Stimulated activated CD4-positive, alpha-beta T cell treated with anti-CD3 and anti-CD28 coated beads, Interleukin-12 subunit alpha, Interleukin-12 subunit beta, amount 100 ng/mL, for 4 hours (primary cell): Measurements from ENCODE around the gene PRKACB.
"Not testable (repeated sequence)": the region's sequence is repeated elsewhere in the genome, so short reads cannot be mapped to it uniquely, and the experiment has no call there.

ENCODE experiments used
- DNase-seq: peaks from one replicate; pipeline ENCODE4 v3.0.0-alpha.2; 2020

The PRKACB gene

GRCh38 chr1:84224905-84225304 is 80.8 kb downstream of the PRKACB start:
- DNase-seq = no peak

GRCh38 chr1:84225646-84226045 is 81.6 kb downstream of the PRKACB start:
- DNase-seq = no peak

- not testable (repeated sequence) for DNase-seq
Observed at GRCh38 chr1:84232676-84233075, 88.6 kb downstream of the PRKACB start.

- DNase-seq = no peak
Observed at GRCh38 chr1:84236256-84236655, 92.2 kb downstream of the PRKACB start.

- DNase-seq = no peak
Observed at GRCh38 chr1:84242641-84243040, 98.6 kb downstream of the PRKACB start.

- DNase-seq = no peak
Observed at GRCh38 chr1:84245563-84245962, 101.5 kb downstream of the PRKACB start.

- no peak for DNase-seq
Observed at GRCh38 chr1:84246213-84246612, 102.1 kb downstream of the PRKACB start.

GRCh38 chr1:84247425-84248220 is 103.6 kb downstream of the PRKACB start:
- no peak for DNase-seq

GRCh38 chr1:84250668-84251067 is 106.6 kb downstream of the PRKACB start:
- no peak for DNase-seq

- DNase-seq = no peak
Observed at GRCh38 chr1:84253036-84253435, 109.0 kb downstream of the PRKACB start.

- DNase-seq = no peak
Observed at GRCh38 chr1:84253891-84254290, 109.8 kb downstream of the PRKACB start.

GRCh38 chr1:84254703-84255238 is 110.7 kb downstream of the PRKACB start:
- no peak for DNase-seq

- no peak for DNase-seq
Observed at GRCh38 chr1:84255582-84255981, 111.5 kb downstream of the PRKACB start.

- DNase-seq = no peak
Observed at GRCh38 chr1:84257617-84258016, 113.5 kb downstream of the PRKACB start.

GRCh38 chr1:84259376-84259775 is 115.3 kb downstream of the PRKACB start:
- no peak for DNase-seq

GRCh38 chr1:84259989-84260388 is 115.9 kb downstream of the PRKACB start:
- no peak for DNase-seq

- no peak for DNase-seq
Observed at GRCh38 chr1:84260852-84261518, 116.9 kb downstream of the PRKACB start.

- no peak for DNase-seq
Observed at GRCh38 chr1:84264961-84265360, 120.9 kb downstream of the PRKACB start.

GRCh38 chr1:84265867-84266266 is 121.8 kb downstream of the PRKACB start:
- no peak for DNase-seq

GRCh38 chr1:84266748-84267147 is 122.7 kb downstream of the PRKACB start:
- DNase-seq = no peak

- DNase-seq = no peak
Observed at GRCh38 chr1:84267476-84267875, 123.4 kb downstream of the PRKACB start.

GRCh38 chr1:84268346-84268745 is 124.3 kb downstream of the PRKACB start:
- no peak for DNase-seq

GRCh38 chr1:84269306-84269705 is 125.2 kb downstream of the PRKACB start:
- no peak for DNase-seq

GRCh38 chr1:84271441-84272151 is 127.5 kb downstream of the PRKACB start:
- no peak for DNase-seq
